Measurements from ENCODE around the gene TMEM11.
A peak's percentile ranks its signal among the peaks of the same experiment; 100 is the strongest.

Gene TMEM11

DNA sequence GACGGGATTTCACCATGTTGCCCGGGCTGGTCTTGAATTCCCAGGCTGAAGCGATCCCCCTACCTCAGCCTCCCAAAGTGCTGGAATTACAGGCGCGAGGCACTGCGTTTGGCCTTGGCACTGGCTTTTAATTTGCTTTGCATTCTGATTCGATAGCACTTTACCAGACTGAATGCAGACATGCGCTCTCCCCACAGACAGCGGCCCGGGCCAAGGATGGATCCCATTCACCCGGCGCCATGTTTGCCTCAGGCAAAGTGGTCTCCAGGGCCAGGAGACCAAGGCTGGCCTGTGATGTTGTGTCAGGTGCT lies 45.5 kb downstream of the TMEM11 start:
- no peak for DNase-seq (ENCODE audit: low read depth)
- TF ChIP-seq, protein P1, sequence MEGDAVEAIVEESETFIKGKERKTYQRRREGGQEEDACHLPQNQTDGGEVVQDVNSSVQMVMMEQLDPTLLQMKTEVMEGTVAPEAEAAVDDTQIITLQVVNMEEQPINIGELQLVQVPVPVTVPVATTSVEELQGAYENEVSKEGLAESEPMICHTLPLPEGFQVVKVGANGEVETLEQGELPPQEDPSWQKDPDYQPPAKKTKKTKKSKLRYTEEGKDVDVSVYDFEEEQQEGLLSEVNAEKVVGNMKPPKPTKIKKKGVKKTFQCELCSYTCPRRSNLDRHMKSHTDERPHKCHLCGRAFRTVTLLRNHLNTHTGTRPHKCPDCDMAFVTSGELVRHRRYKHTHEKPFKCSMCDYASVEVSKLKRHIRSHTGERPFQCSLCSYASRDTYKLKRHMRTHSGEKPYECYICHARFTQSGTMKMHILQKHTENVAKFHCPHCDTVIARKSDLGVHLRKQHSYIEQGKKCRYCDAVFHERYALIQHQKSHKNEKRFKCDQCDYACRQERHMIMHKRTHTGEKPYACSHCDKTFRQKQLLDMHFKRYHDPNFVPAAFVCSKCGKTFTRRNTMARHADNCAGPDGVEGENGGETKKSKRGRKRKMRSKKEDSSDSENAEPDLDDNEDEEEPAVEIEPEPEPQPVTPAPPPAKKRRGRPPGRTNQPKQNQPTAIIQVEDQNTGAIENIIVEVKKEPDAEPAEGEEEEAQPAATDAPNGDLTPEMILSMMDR (IDR thresholded peaks at IDR 0.05; ENCODE audit: low read length, missing control alignments): no peak
- no peak overlapping the region for H3K4me3 ChIP-seq (replicated peaks; ENCODE audit: low read depth, low read length)

DNA sequence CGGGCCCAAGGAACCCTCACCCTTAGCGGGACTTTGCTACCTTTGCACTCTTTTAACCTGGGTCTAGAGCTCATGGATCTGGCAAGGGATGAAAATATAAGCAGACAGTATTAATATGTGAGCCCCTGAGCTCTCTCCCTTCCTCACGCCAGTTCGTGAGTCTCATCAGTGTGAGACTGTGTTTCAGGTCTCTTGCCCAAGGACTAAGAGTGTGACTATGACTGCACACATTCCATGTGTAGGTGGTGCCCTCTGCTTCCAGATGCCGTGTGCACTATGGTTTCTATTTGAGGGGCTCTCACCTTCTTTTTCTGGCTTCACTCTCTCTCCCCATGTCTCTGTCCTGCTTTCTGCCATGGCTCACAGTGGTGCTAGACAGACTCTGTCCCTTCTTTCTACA lies 46.7 kb downstream of the TMEM11 start:
- TF ChIP-seq, protein P1 (IDR thresholded peaks at IDR 0.05; ENCODE audit: low read length, missing control alignments): no peak
- H3K4me3 ChIP-seq (replicated peaks; ENCODE audit: low read depth, low read length): no peak overlapping the region
- peak; percentile 10 for DNase-seq (ENCODE audit: low read depth)

DNA sequence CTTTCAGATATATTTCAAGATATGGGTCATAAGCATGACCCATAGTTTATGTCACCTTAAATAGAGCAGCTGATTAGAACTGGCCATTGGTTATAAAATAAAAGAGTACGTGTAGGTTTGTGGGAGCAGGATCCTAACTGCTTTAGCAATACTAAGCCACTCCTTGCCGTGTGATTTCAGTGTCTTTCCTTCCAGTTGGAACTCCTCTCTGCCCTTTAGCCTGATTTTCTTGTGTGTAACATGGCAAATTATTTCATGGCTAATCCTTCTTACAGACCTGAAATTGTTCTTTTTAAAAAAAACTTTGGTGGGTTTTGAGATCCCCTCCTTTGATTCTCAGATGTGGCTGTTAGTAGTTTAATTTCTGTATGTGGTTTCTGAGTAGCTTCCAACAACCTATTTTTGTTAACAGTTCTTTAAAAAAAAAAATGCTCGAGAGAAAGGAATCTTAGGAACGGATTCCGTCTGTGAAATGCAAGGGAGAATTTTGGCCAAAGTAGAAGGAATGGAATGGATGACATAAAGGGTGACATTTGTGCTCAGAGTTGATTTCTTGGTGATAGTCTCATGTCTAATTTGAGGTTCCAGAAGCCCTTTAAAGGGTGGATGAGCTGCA lies 47.3 kb downstream of the TMEM11 start:
- TF ChIP-seq, protein P1 (IDR thresholded peaks at IDR 0.05; ENCODE audit: low read length, missing control alignments): no peak
- H3K4me3 ChIP-seq (replicated peaks; ENCODE audit: low read depth, low read length): no peak overlapping the region
- peak; percentile 39 for DNase-seq (ENCODE audit: low read depth)

DNA sequence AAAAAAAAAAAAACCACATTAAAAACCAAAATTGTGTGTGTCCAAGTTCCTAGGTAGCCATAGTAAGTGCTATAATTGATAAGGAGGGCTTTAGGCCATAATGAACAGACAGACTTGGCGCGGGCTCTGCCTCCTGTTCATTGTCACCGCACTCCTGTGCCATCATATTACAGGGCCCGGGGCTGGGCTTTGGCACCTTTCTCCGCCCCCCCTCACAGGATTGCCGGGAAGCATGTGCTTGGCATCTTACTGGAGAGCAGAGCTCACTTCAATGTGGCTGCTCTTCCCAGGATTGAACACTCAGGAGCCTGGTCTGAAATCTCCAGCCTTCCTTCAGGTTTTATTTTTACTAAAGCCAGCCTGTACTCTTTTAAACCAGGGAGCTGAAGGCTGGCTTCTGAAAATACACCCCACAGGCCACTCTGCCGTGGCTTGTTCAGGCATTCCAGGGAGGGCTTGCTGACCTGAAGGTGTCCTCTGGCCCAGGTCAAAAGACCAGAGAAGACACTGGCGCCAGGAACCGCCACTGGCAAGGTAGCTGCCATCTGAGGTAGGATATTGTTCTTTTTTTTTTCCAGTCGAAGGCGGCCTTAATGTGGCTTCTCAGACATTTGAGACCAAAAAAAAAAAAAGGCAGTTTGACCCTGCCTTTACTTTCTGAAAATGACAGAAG lies 47.9 kb downstream of the TMEM11 start:
- no peak for DNase-seq (ENCODE audit: low read depth)
- H3K4me3 ChIP-seq (replicated peaks; ENCODE audit: low read depth, low read length): no peak overlapping the region
- TF ChIP-seq, protein P1 (IDR thresholded peaks at IDR 0.05; ENCODE audit: low read length, missing control alignments): no peak

DNA sequence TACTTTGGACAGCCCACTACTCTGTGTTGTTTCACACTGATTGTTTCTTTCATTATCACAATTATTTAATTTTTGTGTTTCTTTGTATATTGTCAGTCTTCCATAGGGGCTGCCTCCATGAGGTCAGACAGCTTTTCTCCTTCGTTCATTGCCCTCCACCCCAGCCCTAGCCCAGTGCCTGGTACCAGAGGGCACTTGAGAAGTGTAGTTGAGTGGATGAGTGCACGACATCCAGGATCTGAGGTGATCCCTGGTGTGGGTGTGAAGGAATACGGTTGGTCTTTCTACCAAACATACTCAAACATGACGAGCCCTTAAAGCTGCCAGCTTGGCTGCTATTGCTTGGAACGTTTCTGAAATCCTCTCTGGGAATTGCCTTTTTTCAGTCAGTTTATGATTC lies 49.3 kb downstream of the TMEM11 start:
- no peak for DNase-seq (ENCODE audit: low read depth)
- H3K4me3 ChIP-seq (replicated peaks; ENCODE audit: low read depth, low read length): no peak overlapping the region
- TF ChIP-seq, protein P1 (IDR thresholded peaks at IDR 0.05; ENCODE audit: low read length, missing control alignments): no peak

DNA sequence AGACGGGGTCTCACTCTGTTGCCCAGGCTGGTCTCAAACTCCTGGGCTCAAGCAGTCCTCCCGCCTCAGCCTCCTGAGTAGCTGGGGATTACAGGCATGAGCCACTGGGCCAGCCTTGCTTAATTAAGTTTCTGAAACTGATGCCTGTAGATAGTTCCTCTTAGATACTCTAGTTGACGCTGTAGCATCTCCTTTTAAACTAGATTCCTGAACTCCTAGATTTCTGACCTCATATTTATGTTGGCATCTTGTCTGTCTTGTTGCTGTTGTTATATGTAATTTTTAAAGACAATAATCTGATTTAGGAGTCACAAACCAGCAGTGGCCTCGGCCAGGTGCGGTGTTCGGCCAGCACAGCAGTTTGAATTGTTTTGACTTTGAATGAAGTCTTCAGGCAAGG lies 49.7 kb downstream of the TMEM11 start:
- H3K4me3 ChIP-seq (replicated peaks; ENCODE audit: low read depth, low read length): no peak overlapping the region
- DNase-seq (ENCODE audit: low read depth): no peak
- TF ChIP-seq, protein P1 (IDR thresholded peaks at IDR 0.05; ENCODE audit: low read length, missing control alignments): no peak

DNA sequence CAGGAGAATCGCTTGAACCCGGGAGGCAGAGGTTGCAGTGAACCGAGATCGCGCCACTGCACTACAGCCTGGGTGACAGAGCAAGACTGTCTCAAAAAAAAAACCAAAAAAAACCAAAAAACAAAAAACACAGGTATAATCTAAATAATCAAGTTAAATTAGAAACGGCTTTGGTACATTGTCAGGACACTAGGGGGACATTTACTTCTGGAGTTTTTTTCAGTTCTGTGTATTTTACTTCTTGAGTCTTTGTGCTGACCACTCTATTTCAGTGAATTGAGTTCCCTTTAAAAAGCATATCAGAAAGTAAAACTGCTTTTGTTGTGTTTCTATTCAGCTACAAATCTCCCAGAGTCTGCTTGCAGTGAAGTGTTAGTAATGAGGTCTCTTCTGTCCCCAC lies 50.9 kb downstream of the TMEM11 start:
- TF ChIP-seq, protein P1 (IDR thresholded peaks at IDR 0.05; ENCODE audit: low read length, missing control alignments): no peak
- no peak for DNase-seq (ENCODE audit: low read depth)
- H3K4me3 ChIP-seq (replicated peaks; ENCODE audit: low read depth, low read length): no peak overlapping the region

Data from fibroblast of pulmonary artery (primary cell).